HG02798 (cell line): ENCODE measurements around the gene YY2.
"Not testable (repeated sequence)": the region's sequence is repeated elsewhere in the genome, so short reads cannot be mapped to it uniquely, and the experiment has no call there.

Source experiments
- ATAC-seq: cut with Tn5 transposase; IDR thresholded peaks from one replicate; pipeline ENCODE4 v1.9.1; 2021; ENCODE audit warnings: mild to moderate bottlenecking; ENCODE audit not compliant: unreplicated experiment, poor library complexity

YY2 gene

DNA sequence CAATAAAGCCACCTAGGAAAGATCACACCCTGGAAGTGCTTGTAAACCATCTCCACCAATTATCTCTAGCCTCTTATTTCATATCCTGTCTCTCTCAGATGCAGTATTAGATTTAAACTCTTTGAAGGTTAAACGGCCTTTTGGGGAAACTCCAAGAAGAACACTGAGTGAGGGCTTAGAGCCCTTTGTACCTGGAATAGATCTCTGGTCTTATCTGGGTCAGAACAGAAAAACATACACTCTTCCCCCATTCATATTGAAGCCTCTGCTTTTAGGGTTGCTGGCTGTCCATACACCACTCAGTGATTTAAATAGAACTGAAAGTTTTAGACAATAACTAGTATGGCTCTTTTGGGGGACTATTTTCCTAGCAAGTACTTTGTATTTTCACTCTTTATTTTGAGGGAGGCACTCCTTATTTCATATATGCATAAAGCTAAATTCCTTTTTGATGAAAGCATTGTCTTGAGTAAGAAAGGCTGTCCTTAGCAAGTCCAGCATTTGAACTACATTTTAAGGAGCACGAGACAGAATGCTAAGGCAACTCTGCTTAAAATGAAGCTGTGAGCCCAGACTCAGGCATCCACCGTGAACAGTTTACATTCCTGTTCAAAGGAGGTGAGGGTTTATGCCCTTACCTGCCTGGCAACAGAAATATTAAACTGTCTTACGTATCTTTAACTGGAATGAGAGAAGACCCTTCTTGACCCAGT lies 17.4 kb downstream of the YY2 start:
- ATAC-seq, result no peak

DNA sequence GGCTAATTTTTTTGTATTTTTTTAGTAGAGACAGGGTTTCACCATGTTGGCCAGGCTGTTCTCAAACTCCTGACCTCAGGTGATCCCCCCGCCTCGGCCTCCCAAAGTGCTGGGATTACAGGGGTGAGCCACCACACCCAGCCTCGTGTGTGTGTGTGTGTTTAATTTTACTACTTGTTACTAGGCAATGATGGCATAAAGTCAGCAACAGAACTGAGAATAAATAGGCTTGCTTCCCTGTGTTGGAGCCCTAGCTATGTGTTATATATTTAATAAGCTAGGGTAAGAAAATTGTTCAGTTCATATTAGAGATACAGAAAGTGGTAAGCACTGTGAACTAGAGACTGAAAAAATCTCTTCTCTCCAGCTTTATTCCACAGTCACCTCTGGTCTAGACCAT lies 18.4 kb downstream of the YY2 start:
- ATAC-seq, result not testable (repeated sequence)

DNA sequence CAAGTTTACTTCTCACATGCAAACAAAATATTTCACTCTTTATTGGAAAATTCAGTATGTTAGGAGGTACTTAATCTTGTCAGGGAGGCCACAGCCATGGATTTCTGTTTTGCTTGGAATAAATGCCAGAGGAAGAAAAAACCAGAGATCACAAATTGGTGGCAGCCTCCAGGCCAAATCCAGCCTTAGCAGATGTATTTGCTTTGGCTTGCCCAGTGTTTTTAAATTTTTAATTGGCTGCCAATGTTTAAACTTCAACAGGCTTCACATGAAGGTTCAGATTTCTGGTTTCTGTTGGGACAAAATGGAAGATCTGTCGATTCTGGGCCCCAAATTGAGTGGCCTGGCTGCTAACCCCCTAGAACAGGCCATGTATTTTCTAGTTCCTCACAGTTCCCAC lies 19.2 kb downstream of the YY2 start:
- no peak for ATAC-seq

DNA sequence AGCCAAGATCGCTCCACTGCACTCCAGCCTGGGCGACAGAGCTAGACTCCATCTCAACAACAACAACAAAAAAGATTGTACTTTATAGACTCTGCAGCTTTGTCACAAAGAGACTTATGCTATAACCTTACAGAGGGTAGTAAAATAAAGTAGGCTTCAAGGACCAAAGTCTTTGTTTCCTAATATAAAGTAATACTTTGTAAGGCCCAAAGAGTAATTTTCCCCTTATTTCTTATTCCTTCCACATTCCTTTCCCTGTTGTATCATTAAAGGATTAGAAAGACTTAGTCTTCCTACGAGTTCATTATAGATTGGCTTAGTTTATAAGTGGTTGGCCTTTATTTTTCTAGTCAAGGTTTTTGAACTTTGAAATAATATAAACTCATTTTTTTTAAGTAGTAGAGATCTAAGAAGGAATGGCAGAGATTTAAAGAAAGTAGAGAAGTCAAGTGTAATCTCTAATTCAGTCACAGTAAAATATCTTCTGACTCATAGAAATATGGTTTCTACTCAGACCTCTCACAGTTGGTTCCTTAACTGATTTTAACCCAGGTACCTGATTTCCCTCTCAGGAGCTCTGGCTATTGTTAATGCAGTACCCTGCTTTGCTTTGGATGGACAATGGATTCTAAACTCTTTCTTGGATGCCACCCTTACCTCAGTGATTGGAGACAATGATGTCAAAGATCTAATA lies 26.2 kb downstream of the YY2 start:
- ATAC-seq, result no peak

DNA sequence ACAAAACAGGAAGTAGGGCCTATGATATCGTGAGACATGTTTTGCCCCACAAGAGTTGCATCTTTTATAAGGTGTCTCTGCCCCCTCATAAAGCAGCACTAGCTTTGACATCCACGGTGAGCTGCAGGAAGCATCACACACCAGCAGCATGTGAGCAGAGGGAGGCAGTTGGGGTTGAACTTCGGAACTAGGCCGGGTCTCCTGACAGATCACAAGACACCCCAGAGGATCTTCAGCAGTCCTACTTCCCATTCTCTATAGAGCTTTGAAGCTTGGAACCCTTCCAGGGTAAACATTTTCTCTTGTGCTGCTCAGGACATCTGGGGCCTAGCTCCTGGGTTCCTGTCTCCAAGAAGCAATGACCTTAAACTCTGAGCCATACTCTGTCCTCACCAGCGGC lies 27.5 kb downstream of the YY2 start:
- no peak for ATAC-seq

DNA sequence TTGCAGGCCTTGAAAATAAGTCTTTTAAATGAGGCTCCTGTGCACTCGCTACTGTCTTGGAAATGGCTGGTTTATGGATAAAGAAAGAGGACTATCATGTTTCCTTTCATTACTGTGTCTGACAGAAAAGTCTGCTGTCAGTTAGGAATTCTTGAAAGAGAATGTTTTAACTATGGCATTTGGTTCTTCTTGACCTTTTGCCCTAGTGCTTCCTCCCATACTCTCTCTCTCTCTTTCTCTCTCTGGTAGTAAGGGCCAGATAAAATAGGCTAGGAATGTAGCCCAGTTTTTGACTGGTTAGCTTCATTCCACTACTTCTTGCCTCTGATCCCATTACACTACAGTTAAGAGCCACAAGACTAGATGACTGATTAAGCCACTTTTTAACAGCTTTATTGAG lies 29.8 kb downstream of the YY2 start:
- no peak for ATAC-seq

DNA sequence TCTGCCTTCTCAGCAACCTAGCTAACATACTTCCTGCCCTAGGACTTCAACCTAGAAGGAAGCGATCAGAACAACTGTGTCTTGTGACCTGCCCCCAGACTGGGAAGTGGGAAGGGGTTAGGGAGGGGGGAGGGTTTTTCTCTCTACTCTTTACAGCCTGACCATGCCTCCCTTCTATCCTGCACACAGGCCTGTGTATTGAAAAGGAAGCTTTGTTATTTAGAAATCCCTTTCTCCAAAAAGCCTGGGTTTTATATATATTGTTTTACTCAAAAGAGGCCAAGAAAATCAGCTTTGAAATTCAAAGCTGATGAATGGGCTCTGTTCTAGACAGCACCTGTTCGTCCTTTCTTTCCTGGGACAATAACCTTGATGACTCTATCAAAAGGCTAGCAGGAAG lies 49.5 kb downstream of the YY2 start:
- ATAC-seq, result no peak

DNA sequence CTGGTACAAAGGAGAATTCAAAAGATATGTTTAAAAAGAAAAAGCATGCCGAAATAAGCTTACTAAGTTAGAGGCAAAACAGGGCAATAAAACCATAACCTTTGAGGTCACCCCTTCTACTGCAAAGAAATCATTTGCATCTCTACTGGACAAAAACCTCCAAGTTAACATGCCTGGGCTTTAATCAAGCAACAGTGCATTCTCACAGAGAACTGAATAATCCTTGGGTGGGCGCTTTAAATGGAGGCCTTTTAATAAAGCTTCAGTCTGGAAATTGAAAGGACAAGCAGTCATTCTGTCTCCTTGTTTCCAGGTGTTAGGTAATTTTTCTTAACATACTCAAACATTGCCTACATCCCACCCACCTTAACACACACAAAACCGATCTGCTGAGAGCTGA lies 50.2 kb downstream of the YY2 start:
- no peak for ATAC-seq

DNA sequence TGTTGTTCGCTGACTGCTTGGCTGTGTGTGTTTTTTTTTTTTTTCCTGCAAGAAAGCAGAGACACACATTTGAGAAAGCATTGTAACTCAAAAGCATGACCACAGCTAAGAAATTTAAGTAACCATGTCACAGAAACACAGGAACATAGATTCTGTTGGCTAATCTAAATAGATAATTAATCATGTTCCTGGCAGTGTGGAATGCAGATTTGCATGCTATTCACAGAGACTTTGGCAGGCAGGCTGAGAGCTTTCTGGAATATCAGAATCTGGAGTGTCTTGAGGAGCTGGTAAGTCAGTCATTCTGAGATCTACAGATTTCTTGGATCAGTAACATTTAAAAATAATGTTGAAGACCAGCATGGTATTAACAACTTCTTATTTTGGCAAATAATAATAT lies 51.5 kb downstream of the YY2 start:
- ATAC-seq, result no peak
